Duodenal mucosa (tissue), 2 donors: ENCODE data around the gene TMEM232.

ENCODE experiments used
- H3K27ac ChIP-seq: one replicate; pipeline ENCODE4 v1.7.0; 2013; ENCODE audit warnings: low read depth, low read length
- H3K27me3 ChIP-seq, 2 donors: one replicate each; pipeline ENCODE4 v1.7.0; 2013; ENCODE audit warnings: low read length in 2 of 2, control low read depth in 1 of 2; ENCODE audit not compliant: insufficient read depth in 2 of 2, control insufficient read depth in 1 of 2
- H3K36me3 ChIP-seq, 2 donors: one replicate each; pipeline ENCODE4 v1.7.0; 2013; ENCODE audit warnings: low read length in 2 of 2, control low read depth in 1 of 2; ENCODE audit not compliant: insufficient read depth in 2 of 2, control insufficient read depth in 1 of 2
- H3K4me1 ChIP-seq, 2 donors: one replicate each; pipeline ENCODE4 v1.7.0; 2013; ENCODE audit warnings: low read length in 2 of 2, control low read depth in 1 of 2; ENCODE audit not compliant: insufficient read depth in 2 of 2, control insufficient read depth in 1 of 2
- H3K4me3 ChIP-seq, 2 donors: one replicate each; pipeline ENCODE4 v1.7.0; 2013; ENCODE audit warnings: low read length in 2 of 2, low read depth in 1 of 2
- H3K9ac ChIP-seq, 2 donors: one replicate each; pipeline ENCODE4 v1.7.0; 2013; ENCODE audit warnings: low read length in 2 of 2, low read depth in 1 of 2
- H3K9me3 ChIP-seq, 2 donors: one replicate each; pipeline ENCODE4 v1.7.0; 2013; ENCODE audit warnings: low read length in 2 of 2, control low read depth in 1 of 2; ENCODE audit not compliant: control insufficient read depth in 1 of 2

The TMEM232 gene

DNA sequence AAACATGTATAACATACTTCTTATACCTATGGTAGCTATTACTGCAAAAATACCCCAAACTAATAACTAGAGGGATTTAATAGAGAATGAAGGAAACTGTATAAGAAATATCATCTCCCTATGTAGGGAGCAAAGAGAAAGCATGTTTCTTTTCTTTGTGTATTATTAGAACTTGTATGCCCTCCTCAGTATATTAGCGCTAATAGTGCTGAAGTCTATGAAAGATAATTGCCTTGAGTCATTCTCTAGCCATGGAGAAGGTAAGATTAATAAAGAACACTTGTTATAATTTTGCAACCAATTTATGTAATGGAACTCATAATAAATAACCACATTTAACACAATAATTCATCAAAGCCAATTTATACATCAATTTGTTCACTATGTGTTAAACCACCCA is 329.2 kb downstream of the TMEM232 start:
- no peaks in the 10 kb centered on the region for H3K36me3 ChIP-seq
- no peak overlapping the region for H3K9ac ChIP-seq
- no peaks in the 10 kb centered on the region for H3K27me3 ChIP-seq

DNA sequence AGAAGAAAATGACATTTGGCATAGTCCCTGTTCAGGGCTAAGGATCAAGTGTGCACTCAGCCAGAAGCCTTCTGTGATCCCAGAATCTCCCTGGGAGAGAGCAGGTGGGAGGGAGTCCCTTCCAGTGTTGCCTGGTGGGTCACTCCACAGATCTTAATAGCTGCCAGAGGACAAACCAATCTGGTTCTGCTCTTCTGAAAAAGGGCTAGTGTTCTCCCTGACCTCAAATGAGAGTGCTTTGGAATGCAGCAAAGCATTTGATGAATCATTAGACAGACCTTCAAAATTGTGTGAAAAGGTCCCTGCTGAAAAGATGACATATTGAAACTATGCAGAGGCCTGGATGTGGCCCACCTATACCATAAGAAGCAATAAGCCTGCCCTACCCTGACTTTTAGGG is 339.7 kb downstream of the TMEM232 start:
- H3K9ac ChIP-seq, result no peak overlapping the region
- H3K36me3 ChIP-seq, result no peaks in the 10 kb centered on the region
- H3K27me3 ChIP-seq, result no peaks in the 10 kb centered on the region
- no peak overlapping the region for H3K4me3 ChIP-seq
- no peak overlapping the region for H3K27ac ChIP-seq
- no peaks in the 10 kb centered on the region for H3K4me1 ChIP-seq
- H3K9me3 ChIP-seq, result no peaks in the 10 kb centered on the region

More for the DNA sequence above, 329.2 kb downstream of the TMEM232 start:
- H3K4me3 ChIP-seq, result no peak overlapping the region
- no peaks in the 10 kb centered on the region for H3K9me3 ChIP-seq
- no peak overlapping the region for H3K27ac ChIP-seq
- H3K4me1 ChIP-seq, result no peaks in the 10 kb centered on the region

DNA sequence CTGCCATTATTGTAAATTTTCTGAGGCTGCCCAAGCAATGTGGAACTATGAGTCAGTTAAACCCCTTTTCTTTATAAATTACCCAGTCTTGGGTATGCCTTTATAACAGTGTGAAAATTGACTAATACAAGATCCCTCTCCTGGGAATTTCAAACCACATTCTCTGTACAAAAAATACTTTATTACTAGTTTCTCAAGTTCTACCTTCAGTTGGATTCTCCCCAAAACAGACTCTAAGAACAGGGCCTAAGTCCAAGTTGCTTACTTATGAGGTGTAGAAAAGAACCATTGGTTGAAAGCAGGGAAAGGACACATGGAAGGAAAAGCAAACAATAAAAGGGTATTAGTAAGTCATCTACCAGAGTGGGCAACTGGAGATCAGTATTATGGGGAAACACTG is 343.2 kb downstream of the TMEM232 start:
- no peaks in the 10 kb centered on the region for H3K9me3 ChIP-seq
- H3K9ac ChIP-seq, result no peak overlapping the region
- no peaks in the 10 kb centered on the region for H3K4me1 ChIP-seq
- no peaks in the 10 kb centered on the region for H3K36me3 ChIP-seq
- no peaks in the 10 kb centered on the region for H3K27me3 ChIP-seq
- H3K4me3 ChIP-seq, result no peak overlapping the region
- H3K27ac ChIP-seq, result no peak overlapping the region

DNA sequence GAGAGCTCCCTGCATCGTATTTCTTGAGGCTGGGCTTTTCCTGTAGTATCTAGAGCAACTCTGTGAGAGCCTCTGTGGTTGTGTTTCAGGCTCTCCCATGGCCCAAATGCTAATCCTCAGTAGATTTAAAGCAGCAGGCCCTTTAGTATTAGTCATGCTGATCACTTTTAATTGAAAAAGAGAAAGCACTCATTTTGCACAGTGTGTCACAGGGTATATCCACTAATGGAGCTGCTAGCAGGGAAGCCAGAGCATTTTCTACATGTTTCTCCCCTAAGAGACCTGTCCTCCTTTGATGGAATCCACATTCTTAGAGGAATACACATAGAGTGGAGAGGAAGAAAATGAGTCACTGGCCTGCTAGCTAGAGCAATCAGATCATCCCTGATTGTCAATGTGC is 348.5 kb downstream of the TMEM232 start:
- Histone ChIP-seq H3K36me3 (no peaks in the 10 kb centered on the region), H3K9ac (no peak overlapping the region), H3K27ac (no peak overlapping the region), H3K4me3 (no peak overlapping the region), H3K9me3 (no peaks in the 10 kb centered on the region), H3K27me3 (no peaks in the 10 kb centered on the region), H3K4me1 (no peaks in the 10 kb centered on the region)

DNA sequence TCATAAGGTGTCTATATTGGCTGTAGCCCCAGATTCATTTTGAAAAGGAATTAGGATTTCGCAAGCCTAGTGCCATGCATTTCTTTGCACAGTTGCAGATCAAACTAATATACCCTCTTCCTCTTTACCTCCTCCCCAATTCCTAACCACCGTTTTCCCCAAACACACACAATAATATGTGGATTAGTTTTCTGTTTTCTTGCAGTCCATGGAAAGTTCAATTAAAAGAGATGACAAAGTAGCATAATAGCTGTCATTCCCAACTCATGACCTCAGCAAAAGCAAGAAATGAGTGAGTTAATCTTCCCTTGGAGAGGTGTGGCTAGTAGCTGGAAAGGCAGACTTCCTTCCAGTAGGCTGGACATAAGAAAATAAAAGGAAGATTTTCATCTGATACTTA is 349.1 kb downstream of the TMEM232 start:
- Histone ChIP-seq H3K9ac (no peak overlapping the region), H3K9me3 (no peaks in the 10 kb centered on the region), H3K4me1 (no peaks in the 10 kb centered on the region), H3K27ac (no peak overlapping the region), H3K36me3 (no peaks in the 10 kb centered on the region), H3K27me3 (no peaks in the 10 kb centered on the region), H3K4me3 (no peak overlapping the region)

DNA sequence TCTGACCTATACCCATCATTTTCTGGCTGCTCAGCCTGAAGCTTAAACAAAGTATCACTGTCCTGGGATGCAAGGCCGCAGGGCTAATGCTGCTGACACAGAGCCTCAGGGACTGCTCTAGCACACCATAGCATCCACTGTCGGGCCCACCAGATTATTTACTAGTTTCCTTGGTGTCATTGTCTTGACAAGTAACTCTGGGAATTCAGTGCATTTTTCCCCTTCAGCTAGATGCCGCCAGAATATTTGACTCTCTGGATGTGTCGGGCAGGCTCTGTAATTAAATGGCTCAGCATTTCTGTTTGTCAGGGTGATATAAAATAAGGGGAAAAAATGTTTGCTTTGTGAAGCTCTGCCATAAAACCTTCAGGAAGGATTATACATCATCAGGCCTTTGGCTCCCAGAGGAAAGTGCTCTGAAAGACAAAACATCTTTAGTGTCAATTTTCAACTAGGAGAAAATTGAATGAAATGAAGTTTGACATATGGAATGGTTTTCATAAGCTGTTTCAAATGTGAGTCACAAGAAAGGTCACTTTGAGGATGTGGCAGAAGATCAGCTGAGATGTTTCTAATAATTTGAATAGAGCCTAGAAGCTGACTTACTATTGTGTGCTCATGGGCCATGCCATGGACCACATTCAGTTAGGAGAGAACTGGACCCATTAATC is 350.1 kb downstream of the TMEM232 start:
- no peak overlapping the region for H3K4me3 ChIP-seq
- H3K27me3 ChIP-seq, result no peaks in the 10 kb centered on the region
- H3K27ac ChIP-seq, result no peak overlapping the region
- H3K9ac ChIP-seq, result no peak overlapping the region
- no peaks in the 10 kb centered on the region for H3K9me3 ChIP-seq
- H3K4me1 ChIP-seq, result no peaks in the 10 kb centered on the region
- no peaks in the 10 kb centered on the region for H3K36me3 ChIP-seq

DNA sequence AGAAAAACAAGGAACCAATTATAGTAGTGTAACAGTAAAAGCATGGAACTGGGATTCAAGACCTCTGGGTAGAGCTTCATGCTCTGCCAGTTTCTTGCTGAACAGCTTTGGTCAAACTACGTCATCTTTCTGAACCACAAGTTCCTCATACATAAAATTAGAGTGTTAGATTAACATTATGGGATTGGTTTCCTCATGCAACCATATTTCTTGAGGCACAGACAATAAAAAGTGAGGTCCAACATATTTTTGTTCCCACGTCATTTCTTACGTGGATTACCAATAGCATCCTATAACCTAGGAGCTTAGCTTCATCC is 354.8 kb downstream of the TMEM232 start:
- no peaks in the 10 kb centered on the region for H3K27me3 ChIP-seq
- H3K4me3 ChIP-seq, result no peak overlapping the region

DNA sequence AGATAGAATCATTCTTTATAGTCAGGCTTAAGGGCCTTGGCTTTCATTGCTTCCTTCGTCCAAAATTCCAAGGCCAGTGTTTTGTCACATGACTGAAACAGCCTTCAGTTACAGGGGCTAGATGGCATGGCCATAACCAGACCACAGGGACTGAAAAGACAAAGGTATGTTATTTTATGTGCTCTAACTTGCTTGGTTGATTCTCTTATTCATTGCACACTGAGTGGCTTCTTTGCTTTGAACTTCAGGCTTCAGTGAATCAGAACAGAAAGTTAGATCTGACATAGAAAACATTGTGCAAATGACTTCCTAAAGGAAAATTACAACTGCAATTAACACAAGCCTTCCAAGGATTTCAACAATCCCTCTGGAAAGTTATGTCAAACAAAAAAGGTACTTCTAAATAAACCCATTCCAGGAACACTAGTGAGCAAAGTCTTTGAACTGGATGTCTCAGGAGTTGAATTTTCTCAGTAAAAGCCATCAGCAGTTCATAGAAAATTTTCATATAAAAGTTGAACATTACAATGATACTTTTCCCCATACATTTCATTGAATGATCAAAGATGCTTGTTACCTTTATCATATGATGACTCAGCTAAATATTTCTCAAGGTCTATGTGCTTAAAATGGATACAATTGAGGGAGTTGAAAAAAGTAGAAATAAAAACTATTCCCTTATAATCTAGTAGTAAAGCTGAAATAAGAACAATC is 355.3 kb downstream of the TMEM232 start:
- no peaks in the 10 kb centered on the region for H3K4me1 ChIP-seq

More for the DNA sequence above, 354.8 kb downstream of the TMEM232 start:
- Histone ChIP-seq H3K9ac (no peak overlapping the region), H3K27ac (no peak overlapping the region), H3K36me3 (no peaks in the 10 kb centered on the region), H3K4me1 (no peaks in the 10 kb centered on the region), H3K9me3 (no peaks in the 10 kb centered on the region)

More for the DNA sequence above, 355.3 kb downstream of the TMEM232 start:
- no peaks in the 10 kb centered on the region for H3K36me3 ChIP-seq
- no peaks in the 10 kb centered on the region for H3K9me3 ChIP-seq
- no peaks in the 10 kb centered on the region for H3K27me3 ChIP-seq
- H3K9ac ChIP-seq, result no peak overlapping the region
- no peak overlapping the region for H3K27ac ChIP-seq
- H3K4me3 ChIP-seq, result no peak overlapping the region
